ENCODE results near the gene SLC25A45.

SLC25A45 gene

GRCh38 chr11:65381716-65382032, 772 bp downstream of the SLC25A45 start:
- Histone ChIP-seq H3K36me3 (no peaks in the 10 kb centered on the region), H3K9me3 (ENCODE audit: severe bottlenecking) (no peaks in the 10 kb centered on the region), H3K4me3 (ENCODE audit: low read depth, low read length) (peak overlapping the region; percentile 18), H3K27me3 (ENCODE audit: insufficient read depth, low read depth, severe bottlenecking) (no peaks in the 10 kb centered on the region), H3K27ac (peak overlapping the region; percentile 55)
- DNase-seq, result no peak
- no peak for TF ChIP-seq CTCF (IDR thresholded peaks at IDR 0.05; ENCODE audit: low read depth, low read length)

GRCh38 chr11:65380460-65381119, 1.9 kb downstream of the SLC25A45 start:
- TF ChIP-seq CTCF (IDR thresholded peaks at IDR 0.05; ENCODE audit: low read depth, low read length), result 0 out of 2 replicates have a peak, but pooled peaks have one; percentile 11
- H3K27ac ChIP-seq, result no peak overlapping the region
- DNase-seq, result no peak
- H3K36me3 ChIP-seq, result no peaks in the 10 kb centered on the region
- H3K9me3 ChIP-seq (ENCODE audit: severe bottlenecking), result no peaks in the 10 kb centered on the region
- H3K27me3 ChIP-seq (ENCODE audit: insufficient read depth, low read depth, severe bottlenecking), result no peaks in the 10 kb centered on the region
- no peak overlapping the region for H3K4me3 ChIP-seq (ENCODE audit: low read depth, low read length)

GRCh38 chr11:65379698-65380459, 2.6 kb downstream of the SLC25A45 start:
- no peak overlapping the region for H3K27ac ChIP-seq
- no peaks in the 10 kb centered on the region for H3K9me3 ChIP-seq (ENCODE audit: severe bottlenecking)
- no peak for DNase-seq
- no peaks in the 10 kb centered on the region for H3K27me3 ChIP-seq (ENCODE audit: insufficient read depth, low read depth, severe bottlenecking)
- H3K4me3 ChIP-seq (ENCODE audit: low read depth, low read length), result no peak overlapping the region
- no peak for TF ChIP-seq CTCF (IDR thresholded peaks at IDR 0.05; ENCODE audit: low read depth, low read length)
- H3K36me3 ChIP-seq, result no peaks in the 10 kb centered on the region

GRCh38 chr11:65378928-65379638, 3.4 kb downstream of the SLC25A45 start:
- H3K27ac ChIP-seq, result no peak overlapping the region
- H3K9me3 ChIP-seq (ENCODE audit: severe bottlenecking), result no peaks in the 10 kb centered on the region
- no peak for DNase-seq
- no peak for TF ChIP-seq CTCF (IDR thresholded peaks at IDR 0.05; ENCODE audit: low read depth, low read length)
- H3K36me3 ChIP-seq, result no peaks in the 10 kb centered on the region
- no peak overlapping the region for H3K4me3 ChIP-seq (ENCODE audit: low read depth, low read length)
- no peaks in the 10 kb centered on the region for H3K27me3 ChIP-seq (ENCODE audit: insufficient read depth, low read depth, severe bottlenecking)

- H3K27me3 ChIP-seq (ENCODE audit: insufficient read depth, low read depth, severe bottlenecking), result no peaks in the 10 kb centered on the region
- peak; percentile 57 for TF ChIP-seq CTCF (IDR thresholded peaks at IDR 0.05; ENCODE audit: low read depth, low read length)
- no peaks in the 10 kb centered on the region for H3K9me3 ChIP-seq (ENCODE audit: severe bottlenecking)
- H3K4me3 ChIP-seq (ENCODE audit: low read depth, low read length), result no peak overlapping the region
- H3K36me3 ChIP-seq, result no peaks in the 10 kb centered on the region
- peak; percentile 51 for DNase-seq
- H3K27ac ChIP-seq, result no peak overlapping the region
Measured at GRCh38 chr11:65378208-65378927, 4.1 kb downstream of the SLC25A45 start.

All from WERI-Rb-1 (cell line).